Kidney epithelial cell (primary cell): ENCODE data around the gene ZBTB12. TPM values are rescaled to one million over a fixed set of nuclear protein-coding genes. Genes with fewer than 3 reads are reported as not detected.
A peak's percentile ranks its signal among the peaks of the same experiment; 100 is the strongest.

Source experiments
- DNase-seq: peaks from one replicate; pipeline ENCODE4 v3.0.0-alpha.2; 2010; ENCODE audit warnings: low read depth
- H3K27me3 ChIP-seq: 2 replicates; pipeline ENCODE4 v1.6.0; 2011; ENCODE audit warnings: low read length; ENCODE audit not compliant: control insufficient read depth, insufficient read depth
- H3K36me3 ChIP-seq: 2 replicates; pipeline ENCODE4 v1.5.1; 2011; ENCODE audit warnings: low read length; ENCODE audit not compliant: control insufficient read depth, insufficient read depth
- H3K4me3 ChIP-seq: 2 replicates; pipeline ENCODE4 v1.5.1; 2011; ENCODE audit warnings: low read depth, mild to moderate bottlenecking, control low read depth, low read length
- total RNA-seq: library from RNA; depleted of rRNA; stranded (reverse); fragments of >200 nt; gene quantifications from 2 replicates; pipeline ENCODE4 v1.2.3, GENCODE V29; 2015
- TF ChIP-seq, protein P1 (sequence below): IDR thresholded peaks from 2 replicates; pipeline ENCODE4 v1.5.1; 2011; ENCODE audit warnings: mild to moderate bottlenecking, moderate library complexity, low read length, control low read depth, inconsistent platforms; ENCODE audit not compliant: insufficient read depth, poor library complexity, severe bottlenecking

ZBTB12 gene
- total RNA-seq, 1 donor from 2014 or later, result 3.0 TPM

- Histone ChIP-seq H3K36me3 (no peaks in the 10 kb centered on the region), H3K27me3 (no peaks in the 10 kb centered on the region), H3K4me3 (peak overlapping the region; percentile 51)
- TF ChIP-seq, protein P1, sequence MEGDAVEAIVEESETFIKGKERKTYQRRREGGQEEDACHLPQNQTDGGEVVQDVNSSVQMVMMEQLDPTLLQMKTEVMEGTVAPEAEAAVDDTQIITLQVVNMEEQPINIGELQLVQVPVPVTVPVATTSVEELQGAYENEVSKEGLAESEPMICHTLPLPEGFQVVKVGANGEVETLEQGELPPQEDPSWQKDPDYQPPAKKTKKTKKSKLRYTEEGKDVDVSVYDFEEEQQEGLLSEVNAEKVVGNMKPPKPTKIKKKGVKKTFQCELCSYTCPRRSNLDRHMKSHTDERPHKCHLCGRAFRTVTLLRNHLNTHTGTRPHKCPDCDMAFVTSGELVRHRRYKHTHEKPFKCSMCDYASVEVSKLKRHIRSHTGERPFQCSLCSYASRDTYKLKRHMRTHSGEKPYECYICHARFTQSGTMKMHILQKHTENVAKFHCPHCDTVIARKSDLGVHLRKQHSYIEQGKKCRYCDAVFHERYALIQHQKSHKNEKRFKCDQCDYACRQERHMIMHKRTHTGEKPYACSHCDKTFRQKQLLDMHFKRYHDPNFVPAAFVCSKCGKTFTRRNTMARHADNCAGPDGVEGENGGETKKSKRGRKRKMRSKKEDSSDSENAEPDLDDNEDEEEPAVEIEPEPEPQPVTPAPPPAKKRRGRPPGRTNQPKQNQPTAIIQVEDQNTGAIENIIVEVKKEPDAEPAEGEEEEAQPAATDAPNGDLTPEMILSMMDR, result no peak
- DNase-seq, result no peak
Observed at GRCh38 chr6:31901415-31901952, 402 bp downstream of the ZBTB12 start.

GRCh38 chr6:31900917-31901414 lies 920 bp downstream of the ZBTB12 start:
- Histone ChIP-seq H3K27me3 (no peaks in the 10 kb centered on the region), H3K36me3 (no peaks in the 10 kb centered on the region), H3K4me3 (peak overlapping the region; percentile 51)
- TF ChIP-seq, protein P1, result peak; percentile 6
- DNase-seq, result no peak

- no peaks in the 10 kb centered on the region for H3K36me3 ChIP-seq
- H3K4me3 ChIP-seq, result no peak overlapping the region
- TF ChIP-seq, protein P1, result no peak
- no peaks in the 10 kb centered on the region for H3K27me3 ChIP-seq
- DNase-seq, result no peak
Observed at GRCh38 chr6:31899882-31900722, 1.8 kb downstream of the ZBTB12 start.

DNA sequence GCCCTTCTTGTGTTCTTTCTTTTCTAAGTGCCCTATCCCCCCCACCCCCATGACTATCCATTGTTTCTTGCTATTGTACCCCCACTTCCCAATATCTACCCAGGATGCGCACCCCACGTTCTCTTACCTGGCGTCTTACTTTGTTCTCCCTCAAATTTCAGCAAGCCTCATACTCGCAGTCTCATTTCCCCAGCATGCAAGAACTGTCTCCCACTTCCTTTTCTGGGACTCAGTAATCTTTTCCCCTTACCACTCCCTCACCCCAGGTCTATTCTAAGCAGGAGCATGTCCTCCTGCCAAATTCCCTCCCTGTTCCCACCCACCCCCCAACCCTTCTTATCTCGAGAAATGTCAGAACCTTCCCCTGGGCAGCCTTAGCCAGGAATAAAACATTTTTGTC lies 2.7 kb downstream of the ZBTB12 start:
- TF ChIP-seq, protein P1, result no peak
- no peak for DNase-seq
- Histone ChIP-seq H3K36me3 (no peaks in the 10 kb centered on the region), H3K4me3 (no peak overlapping the region), H3K27me3 (no peaks in the 10 kb centered on the region)

DNA sequence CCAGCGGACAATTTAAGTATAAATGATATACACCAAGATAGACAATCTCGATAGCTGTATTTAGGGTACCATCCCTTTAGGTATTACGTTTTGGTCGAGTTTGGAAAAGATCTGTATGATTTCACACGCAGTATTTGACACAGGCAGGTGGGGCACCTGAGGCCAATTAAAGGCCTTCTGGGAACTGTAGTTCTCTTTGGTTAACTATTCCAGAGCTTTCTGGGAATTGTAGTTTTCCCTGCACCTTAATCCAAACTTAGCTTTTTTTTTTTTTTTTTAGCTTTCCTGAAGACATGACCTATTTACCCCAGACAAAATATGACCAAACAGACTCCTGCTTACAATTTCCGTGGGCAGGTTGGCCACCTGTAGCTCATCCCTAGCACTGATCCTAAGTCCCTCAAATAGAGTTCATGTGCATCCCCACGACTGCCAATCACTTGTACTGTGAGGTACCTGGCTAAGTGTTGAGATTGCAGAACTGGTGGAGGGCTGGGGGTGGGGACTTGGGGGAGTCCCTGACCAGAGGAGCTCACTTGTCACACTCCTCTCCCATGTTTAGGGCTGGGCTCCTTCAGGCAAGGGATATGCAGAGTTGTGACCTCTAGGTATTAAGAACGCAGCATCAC lies 3.4 kb downstream of the ZBTB12 start:
- DNase-seq, result no peak
- H3K4me3 ChIP-seq, result peak overlapping the region; percentile 83
- TF ChIP-seq, protein P1, result peak; percentile 10

More for the DNA sequence above, 3.4 kb downstream of the ZBTB12 start:
- Histone ChIP-seq H3K36me3 (no peaks in the 10 kb centered on the region), H3K27me3 (no peaks in the 10 kb centered on the region)
